PFSK-1 (cell line): ENCODE data around the gene HAPLN3.

Experiments
- FOXP2 ChIP-seq: optimal IDR thresholded peaks from 2 replicates; pipeline ENCODE3; 2011; ENCODE audit warnings: borderline replicate concordance, control low read depth, inconsistent platforms; ENCODE audit not compliant: insufficient read depth; ENCODE audit errors: extremely low read length, extremely low read depth
- POLR2AphosphoS5 ChIP-seq: IDR thresholded peaks from 2 replicates; pipeline ENCODE4 v1.6.1; 2012; ENCODE audit warnings: low read depth, mild to moderate bottlenecking, control low read depth, low read length, moderate library complexity
- REST ChIP-seq, 2 experiments: IDR thresholded peaks; 2 replicates each; pipeline versions ENCODE4 v1.6.1 to v1.8.0; 2011 to 2012; ENCODE audit warnings: low read depth in 2 of 2, low read length in 2 of 2, control low read depth in 1 of 2, inconsistent platforms in 1 of 2, mild to moderate bottlenecking in 1 of 2, moderate library complexity in 1 of 2; ENCODE audit not compliant: insufficient read depth in 1 of 2
- SIN3A ChIP-seq: IDR thresholded peaks from 2 replicates; pipeline ENCODE4 v1.6.1; 2012; ENCODE audit warnings: mild to moderate bottlenecking, low read length, moderate library complexity, borderline replicate concordance; ENCODE audit not compliant: insufficient read depth
- TAF1 ChIP-seq: IDR thresholded peaks from 2 replicates; pipeline ENCODE4 v1.6.1; 2012; ENCODE audit warnings: low read length, control low read depth, borderline replicate concordance; ENCODE audit not compliant: insufficient read depth

The HAPLN3 gene

DNA sequence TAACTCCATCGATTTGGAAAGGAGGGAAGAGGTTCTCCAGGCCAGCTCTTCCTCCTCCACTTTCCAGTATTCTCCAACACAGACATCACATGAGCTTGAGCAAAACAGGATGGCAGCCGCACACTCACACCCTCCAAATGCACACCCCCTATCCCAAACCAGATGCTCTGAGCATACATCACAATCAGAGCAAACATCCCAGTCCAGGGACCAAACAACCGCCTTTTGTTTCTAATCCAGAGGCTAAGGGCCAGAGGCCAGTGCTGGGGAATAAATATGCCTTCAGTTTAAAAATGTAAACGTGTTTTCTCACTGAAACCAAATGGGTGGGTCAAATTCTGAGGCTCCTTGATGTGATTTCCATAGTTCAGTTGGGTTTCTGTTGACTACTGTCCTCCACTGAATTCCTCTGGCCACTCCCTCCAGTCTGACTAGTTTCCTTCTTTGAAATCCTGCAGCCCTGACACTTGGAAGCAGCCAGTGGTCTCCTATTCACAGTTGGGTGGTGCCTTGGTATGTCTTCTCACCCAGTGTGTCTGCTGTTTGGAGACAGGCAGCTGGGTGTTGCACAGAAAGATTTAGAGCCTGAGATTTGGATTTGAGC lies 37.0 kb upstream of the HAPLN3 start:
- no peak for TF ChIP-seq SIN3A
- TF ChIP-seq REST (IDR thresholded peaks at IDR 0.05; ENCODE audit: insufficient read depth in 1 of 2, low read depth in 2 of 2, low read length in 2 of 2), result no peak
- no peak for TF ChIP-seq POLR2AphosphoS5
- no peak for TF ChIP-seq FOXP2
- TF ChIP-seq TAF1, result no peak

GRCh38 chr15:88930579-88930978 lies 35.2 kb upstream of the HAPLN3 start:
- TF ChIP-seq POLR2AphosphoS5 (no peak), REST (IDR thresholded peaks at IDR 0.05; ENCODE audit: insufficient read depth in 1 of 2, low read depth in 2 of 2, low read length in 2 of 2) (no peak), SIN3A (no peak), TAF1 (no peak)

GRCh38 chr15:88920186-88920891 lies 25.0 kb upstream of the HAPLN3 start:
- TF ChIP-seq REST (IDR thresholded peaks at IDR 0.05; ENCODE audit: insufficient read depth in 1 of 2, low read depth in 2 of 2, low read length in 2 of 2) (no peak), TAF1 (no peak), POLR2AphosphoS5 (no peak), FOXP2 (no peak), SIN3A (no peak)

GRCh38 chr15:88918738-88919137 lies 23.4 kb upstream of the HAPLN3 start:
- TF ChIP-seq REST (IDR thresholded peaks at IDR 0.05; ENCODE audit: insufficient read depth in 1 of 2, low read depth in 2 of 2, low read length in 2 of 2), result no peak

GRCh38 chr15:88917760-88918159 lies 22.4 kb upstream of the HAPLN3 start:
- TF ChIP-seq TAF1 (no peak), FOXP2 (no peak), SIN3A (no peak), POLR2AphosphoS5 (no peak), REST (IDR thresholded peaks at IDR 0.05; ENCODE audit: insufficient read depth in 1 of 2, low read depth in 2 of 2, low read length in 2 of 2) (no peak)
